ENCODE data around the gene HOOK1. TPM values are rescaled to one million over a fixed set of nuclear protein-coding genes. Genes with fewer than 3 reads are reported as not detected.

Gene HOOK1
- total and polyA plus RNA-seq, 4 donors, result 4.1 to 35.5 (median 12.7) TPM

- Histone ChIP-seq H3K4me3 (no peak overlapping the region), H3K36me3 (ENCODE audit: control insufficient read depth in 4 of 4, insufficient read depth in 4 of 4, low read length in 4 of 4) (no peaks in the 10 kb centered on the region), H3K9me3 (ENCODE audit: control insufficient read depth in 4 of 4, insufficient read depth in 3 of 4, low read length in 3 of 4) (peaks cover 0 to 3% (median under 1%) of the 10 kb centered on the region in 4 donors), H3K4me1 (ENCODE audit: control insufficient read depth in 5 of 5, insufficient read depth in 5 of 5, low read length in 5 of 5) (peaks cover 0 to 6% (median 0%) of the 10 kb centered on the region in 5 donors), H3K27me3 (ENCODE audit: control insufficient read depth in 3 of 3, insufficient read depth in 3 of 3, low read length in 2 of 3) (no peaks in the 10 kb centered on the region), H3K9ac (ENCODE audit: insufficient read depth in 1 of 2, low read length in 2 of 2) (no peak overlapping the region), H3K27ac (ENCODE audit: low read depth in 1 of 2, low read length in 1 of 2) (peak overlapping the region in 1 of 2 donors; percentile 74)
- no peak for TF ChIP-seq CTCF (IDR thresholded peaks at IDR 0.05; ENCODE audit: control extremely low read depth, extremely low read depth)
- DNase-seq, result peak; percentile 15 to 75 (median 58)
- 78 to 85% methylated on average over 7 of the region's 7 CpGs for WGBS, 2 donors
- peak; percentile 60 for ATAC-seq (ENCODE audit: insufficient read depth, low FRiP score)
Observed at GRCh38 chr1:59892841-59893811, 78.4 kb downstream of the HOOK1 start.

- 82 to 94% methylated on average over 2 of the region's 2 CpGs for whole genome bisulfite sequencing, 2 donors
- Histone ChIP-seq H3K36me3 (ENCODE audit: control insufficient read depth in 4 of 4, insufficient read depth in 4 of 4, low read length in 4 of 4) (peaks cover 0 to 3% (median 0%) of the 10 kb centered on the region in 4 donors), H3K9me3 (ENCODE audit: control insufficient read depth in 4 of 4, insufficient read depth in 3 of 4, low read length in 3 of 4) (peaks cover 0 to 2% (median 0%) of the 10 kb centered on the region in 4 donors), H3K9ac (ENCODE audit: insufficient read depth in 1 of 2, low read length in 2 of 2) (no peak overlapping the region), H3K4me1 (ENCODE audit: control insufficient read depth in 5 of 5, insufficient read depth in 5 of 5, low read length in 5 of 5) (peaks cover 0 to 9% (median 0%) of the 10 kb centered on the region in 5 donors), H3K27me3 (ENCODE audit: control insufficient read depth in 3 of 3, insufficient read depth in 3 of 3, low read length in 2 of 3) (no peaks in the 10 kb centered on the region), H3K4me3 (no peak overlapping the region), H3K27ac (ENCODE audit: low read depth in 1 of 2, low read length in 1 of 2) (no peak overlapping the region)
- DNase-seq (no peak), ATAC-seq (ENCODE audit: insufficient read depth, low FRiP score) (no peak)
- no peak for TF ChIP-seq CTCF (IDR thresholded peaks at IDR 0.05; ENCODE audit: control extremely low read depth, extremely low read depth)
Observed at GRCh38 chr1:59897165-59897564, 82.4 kb downstream of the HOOK1 start.

- peaks cover 0 to 2% (median 0%) of the 10 kb centered on the region in 4 donors for H3K9me3 ChIP-seq (ENCODE audit: control insufficient read depth in 4 of 4, insufficient read depth in 3 of 4, low read length in 3 of 4)
- no peak overlapping the region for H3K4me3 ChIP-seq
- ATAC-seq (ENCODE audit: insufficient read depth, low FRiP score), result no peak
- DNase-seq, result no peak
- H3K36me3 ChIP-seq (ENCODE audit: control insufficient read depth in 4 of 4, insufficient read depth in 4 of 4, low read length in 4 of 4), result peaks cover 0 to 3% (median 0%) of the 10 kb centered on the region in 4 donors
- no peaks in the 10 kb centered on the region for H3K27me3 ChIP-seq (ENCODE audit: control insufficient read depth in 3 of 3, insufficient read depth in 3 of 3, low read length in 2 of 3)
- TF ChIP-seq CTCF (IDR thresholded peaks at IDR 0.05; ENCODE audit: control extremely low read depth, extremely low read depth), result no peak
- no peak overlapping the region for H3K9ac ChIP-seq (ENCODE audit: insufficient read depth in 1 of 2, low read length in 2 of 2)
- 51 to 56% methylated on average over 3 of the region's 3 CpGs for WGBS, 2 donors
- H3K27ac ChIP-seq (ENCODE audit: low read depth in 1 of 2, low read length in 1 of 2), result no peak overlapping the region
- H3K4me1 ChIP-seq (ENCODE audit: control insufficient read depth in 5 of 5, insufficient read depth in 5 of 5, low read length in 5 of 5), result peaks cover 0 to 9% (median 0%) of the 10 kb centered on the region in 5 donors
Observed at GRCh38 chr1:59898927-59899326, 84.2 kb downstream of the HOOK1 start.
